Effector CD8-positive, alpha-beta T cell (primary cell): ENCODE results near the gene TPCN1.

Experiments used
- DNase-seq: peaks from one replicate; lab custom pipeline; 2025; lab: John Stamatoyannopoulos, UW

The TPCN1 gene

GRCh38 chr12:113310489-113310888 lies 89.2 kb downstream of the TPCN1 start:
- DNase-seq = no peak

- no peak for DNase-seq
Measured at GRCh38 chr12:113314121-113314529, 92.9 kb downstream of the TPCN1 start.

GRCh38 chr12:113315358-113315757 lies 94.1 kb downstream of the TPCN1 start:
- DNase-seq = no peak

GRCh38 chr12:113316155-113316554 lies 94.9 kb downstream of the TPCN1 start:
- no peak for DNase-seq

- no peak for DNase-seq
Measured at GRCh38 chr12:113317122-113317521, 95.9 kb downstream of the TPCN1 start.

- DNase-seq = no peak
Measured at GRCh38 chr12:113318046-113318656, 96.9 kb downstream of the TPCN1 start.

- DNase-seq = no peak
Measured at GRCh38 chr12:113318900-113319628, 97.8 kb downstream of the TPCN1 start.

GRCh38 chr12:113320401-113320800 lies 99.1 kb downstream of the TPCN1 start:
- no peak for DNase-seq

- no peak for DNase-seq
Measured at GRCh38 chr12:113322343-113322742, 101.1 kb downstream of the TPCN1 start.

- DNase-seq = no peak
Measured at GRCh38 chr12:113325916-113326315, 104.7 kb downstream of the TPCN1 start.

- no peak for DNase-seq
Measured at GRCh38 chr12:113326775-113327395, 105.6 kb downstream of the TPCN1 start.

GRCh38 chr12:113328368-113328889 lies 107.2 kb downstream of the TPCN1 start:
- no peak for DNase-seq

GRCh38 chr12:113329022-113329790 lies 107.9 kb downstream of the TPCN1 start:
- DNase-seq = no peak

GRCh38 chr12:113329791-113330417 lies 108.6 kb downstream of the TPCN1 start:
- DNase-seq = no peak

- no peak for DNase-seq
Measured at GRCh38 chr12:113330505-113330904, 109.2 kb downstream of the TPCN1 start.

- no peak for DNase-seq
Measured at GRCh38 chr12:113332688-113333417, 111.6 kb downstream of the TPCN1 start.

- DNase-seq = no peak
Measured at GRCh38 chr12:113333418-113333750, 112.1 kb downstream of the TPCN1 start.

GRCh38 chr12:113333877-113334785 lies 112.9 kb downstream of the TPCN1 start:
- no peak for DNase-seq

- peak; percentile 88 for DNase-seq
Measured at GRCh38 chr12:113334786-113335539, 113.7 kb downstream of the TPCN1 start, which contains the start of gene SLC8B1. Gene SLC8B1, minus strand, starts transcription at chr12:113335109. Its CDS starts 2,231 bp downstream, at chr12:113332878.
